ENCODE data around the gene STBD1.

STBD1 gene

DNA sequence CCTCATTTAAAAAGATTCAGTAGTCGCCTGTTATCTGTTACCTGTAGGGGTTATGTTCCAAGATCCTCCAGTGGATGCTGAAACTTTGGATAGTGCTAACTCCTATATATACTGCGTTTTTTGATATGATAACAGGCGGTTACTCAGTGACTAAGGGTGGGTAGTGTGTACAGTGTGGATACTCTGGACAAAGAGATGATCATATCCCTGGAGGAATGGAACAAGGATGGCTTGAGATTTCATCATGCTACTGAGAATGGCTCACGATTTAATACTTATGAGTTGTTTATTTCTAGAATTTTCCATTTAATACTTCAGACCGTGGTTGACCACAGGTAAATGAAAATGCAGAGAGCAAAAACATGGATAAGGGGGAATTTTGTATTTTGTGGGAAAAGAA lies 33.5 kb upstream of the STBD1 start:
- Mint-ChIP-seq H3K4me1 (no peaks in the 10 kb centered on the region), H3K36me3 (ENCODE audit: low read depth) (no peaks in the 10 kb centered on the region), H3K9me3 (no peaks in the 10 kb centered on the region), H3K4me3 (no peak overlapping the region), H3K27me3 (ENCODE audit: low read depth) (no peaks in the 10 kb centered on the region), H3K27ac (no peak overlapping the region)
- TF ChIP-seq, protein P1, sequence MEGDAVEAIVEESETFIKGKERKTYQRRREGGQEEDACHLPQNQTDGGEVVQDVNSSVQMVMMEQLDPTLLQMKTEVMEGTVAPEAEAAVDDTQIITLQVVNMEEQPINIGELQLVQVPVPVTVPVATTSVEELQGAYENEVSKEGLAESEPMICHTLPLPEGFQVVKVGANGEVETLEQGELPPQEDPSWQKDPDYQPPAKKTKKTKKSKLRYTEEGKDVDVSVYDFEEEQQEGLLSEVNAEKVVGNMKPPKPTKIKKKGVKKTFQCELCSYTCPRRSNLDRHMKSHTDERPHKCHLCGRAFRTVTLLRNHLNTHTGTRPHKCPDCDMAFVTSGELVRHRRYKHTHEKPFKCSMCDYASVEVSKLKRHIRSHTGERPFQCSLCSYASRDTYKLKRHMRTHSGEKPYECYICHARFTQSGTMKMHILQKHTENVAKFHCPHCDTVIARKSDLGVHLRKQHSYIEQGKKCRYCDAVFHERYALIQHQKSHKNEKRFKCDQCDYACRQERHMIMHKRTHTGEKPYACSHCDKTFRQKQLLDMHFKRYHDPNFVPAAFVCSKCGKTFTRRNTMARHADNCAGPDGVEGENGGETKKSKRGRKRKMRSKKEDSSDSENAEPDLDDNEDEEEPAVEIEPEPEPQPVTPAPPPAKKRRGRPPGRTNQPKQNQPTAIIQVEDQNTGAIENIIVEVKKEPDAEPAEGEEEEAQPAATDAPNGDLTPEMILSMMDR (IDR thresholded peaks at IDR 0.05; ENCODE audit: unreplicated experiment in 3 of 3) = no peak

DNA sequence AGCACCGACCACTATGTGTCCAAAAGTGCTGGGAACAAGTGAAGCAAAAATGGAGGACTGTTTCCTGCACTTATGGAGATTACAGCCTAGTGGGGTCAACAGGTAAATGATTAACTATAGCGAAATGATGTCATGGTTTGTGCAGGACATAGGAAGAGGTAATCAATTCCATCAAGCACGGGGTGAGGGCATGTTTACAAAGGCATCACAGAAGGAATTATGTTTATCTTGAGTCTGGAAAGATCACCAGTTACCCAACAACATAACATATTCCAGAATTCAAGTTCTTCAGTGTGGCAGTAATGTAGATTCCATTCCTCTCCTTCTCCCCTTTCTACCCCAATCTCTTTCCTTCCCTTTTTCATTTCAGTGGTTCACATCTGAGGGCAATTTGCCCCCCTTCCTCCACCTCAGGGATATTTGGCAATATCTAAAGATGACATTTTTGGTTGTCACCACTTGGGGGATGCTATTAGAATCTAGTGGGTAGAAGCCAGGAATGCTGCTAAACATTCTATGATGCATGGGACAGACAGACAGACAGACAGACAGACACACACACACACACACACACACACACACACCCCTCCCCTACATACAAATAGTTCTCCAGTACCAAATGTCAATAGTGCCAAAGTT lies 30.9 kb upstream of the STBD1 start:
- Mint-ChIP-seq H3K9me3 (no peaks in the 10 kb centered on the region), H3K4me3 (no peak overlapping the region), H3K27me3 (ENCODE audit: low read depth) (no peaks in the 10 kb centered on the region), H3K36me3 (ENCODE audit: low read depth) (no peaks in the 10 kb centered on the region), H3K27ac (no peak overlapping the region), H3K4me1 (no peaks in the 10 kb centered on the region)
- TF ChIP-seq, protein P1 (IDR thresholded peaks at IDR 0.05; ENCODE audit: unreplicated experiment in 3 of 3) = no peak

DNA sequence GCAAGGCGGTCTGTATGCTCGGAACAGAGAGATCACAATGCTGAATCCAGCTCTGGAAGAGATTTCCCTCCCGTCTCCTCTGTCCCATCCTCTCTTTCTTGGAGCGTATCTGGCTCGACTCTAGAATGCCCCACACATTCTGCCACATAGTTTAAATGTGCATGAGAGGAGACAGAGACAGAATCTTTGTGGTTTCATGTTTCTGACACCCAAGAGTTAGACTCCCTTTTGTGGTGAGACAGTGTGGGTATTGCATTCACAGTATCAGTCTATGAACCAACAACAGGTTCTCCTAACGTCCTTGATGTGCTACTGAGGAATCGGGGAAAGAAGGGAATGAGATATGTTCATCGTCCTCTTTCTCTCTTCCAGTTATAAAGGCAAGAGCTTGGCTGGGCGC lies 29.7 kb upstream of the STBD1 start:
- H3K27ac Mint-ChIP-seq = no peak overlapping the region
- no peaks in the 10 kb centered on the region for H3K4me1 Mint-ChIP-seq
- no peaks in the 10 kb centered on the region for H3K27me3 Mint-ChIP-seq (ENCODE audit: low read depth)
- H3K36me3 Mint-ChIP-seq (ENCODE audit: low read depth) = no peaks in the 10 kb centered on the region
- TF ChIP-seq, protein P1 (IDR thresholded peaks at IDR 0.05; ENCODE audit: unreplicated experiment in 3 of 3) = no peak
- no peaks in the 10 kb centered on the region for H3K9me3 Mint-ChIP-seq
- H3K4me3 Mint-ChIP-seq = no peak overlapping the region

DNA sequence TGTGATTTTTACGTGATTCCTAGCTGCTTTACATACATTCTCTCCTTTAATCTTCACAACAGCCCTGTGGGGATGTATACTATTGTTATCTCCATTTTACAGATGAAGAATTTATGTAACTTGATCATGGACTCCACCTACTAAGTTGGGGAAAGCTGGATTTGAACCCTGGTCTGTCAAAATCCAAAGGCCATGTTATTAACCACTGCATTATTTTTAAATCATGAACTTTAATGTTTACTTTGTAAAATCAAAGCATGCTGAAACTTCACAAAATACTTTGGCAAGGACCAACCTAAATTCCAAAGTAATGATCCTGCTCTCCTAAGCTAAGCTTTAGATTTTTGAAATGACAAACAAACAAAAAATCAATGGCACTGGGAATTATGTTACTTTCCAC lies 28.9 kb upstream of the STBD1 start:
- Mint-ChIP-seq H3K4me3 (no peak overlapping the region), H3K27ac (no peak overlapping the region), H3K36me3 (ENCODE audit: low read depth) (no peaks in the 10 kb centered on the region), H3K27me3 (ENCODE audit: low read depth) (no peaks in the 10 kb centered on the region), H3K9me3 (no peaks in the 10 kb centered on the region), H3K4me1 (no peaks in the 10 kb centered on the region)
- TF ChIP-seq, protein P1 (IDR thresholded peaks at IDR 0.05; ENCODE audit: unreplicated experiment in 3 of 3) = no peak

DNA sequence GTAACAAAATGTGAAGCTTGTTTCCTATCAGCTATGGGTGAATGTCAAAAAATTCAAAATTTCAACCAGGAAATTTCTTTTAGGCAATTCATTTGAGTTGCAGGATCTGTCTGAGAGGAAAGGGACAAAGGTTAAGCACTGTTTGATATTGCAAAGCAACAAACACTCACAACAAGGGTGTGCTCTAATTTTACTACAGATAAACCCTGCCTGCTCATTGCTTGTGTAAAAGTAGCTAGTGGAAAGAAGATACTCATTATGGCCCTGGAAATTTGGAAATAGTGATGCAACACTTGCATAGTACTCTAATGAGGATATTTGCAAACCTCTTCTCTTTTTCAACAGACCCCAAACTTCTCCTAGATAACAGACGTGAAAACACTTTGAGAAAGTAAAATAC lies 27.9 kb upstream of the STBD1 start:
- no peak overlapping the region for H3K4me3 Mint-ChIP-seq
- H3K4me1 Mint-ChIP-seq = no peaks in the 10 kb centered on the region
- H3K27ac Mint-ChIP-seq = no peak overlapping the region
- H3K9me3 Mint-ChIP-seq = no peaks in the 10 kb centered on the region
- TF ChIP-seq, protein P1 (IDR thresholded peaks at IDR 0.05; ENCODE audit: unreplicated experiment in 3 of 3) = no peak
- no peaks in the 10 kb centered on the region for H3K36me3 Mint-ChIP-seq (ENCODE audit: low read depth)
- H3K27me3 Mint-ChIP-seq (ENCODE audit: low read depth) = no peaks in the 10 kb centered on the region

DNA sequence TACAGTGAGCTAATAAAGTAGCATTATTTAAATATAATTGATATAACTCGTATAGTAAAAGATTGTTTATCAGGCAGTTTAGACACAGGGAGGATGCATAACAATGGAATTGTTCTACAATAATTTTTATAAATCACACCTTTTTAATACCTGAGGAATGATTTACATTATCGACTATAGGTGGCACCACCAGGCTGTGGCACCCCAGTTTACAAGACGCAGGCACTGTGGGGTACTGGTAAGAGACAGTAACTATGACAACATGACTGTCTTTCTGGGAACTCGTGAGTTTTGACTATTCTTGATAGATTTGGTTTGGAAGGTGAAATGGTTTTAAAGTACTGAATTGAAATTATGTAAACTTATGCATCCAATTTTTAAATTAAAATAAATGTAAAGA lies 27.1 kb upstream of the STBD1 start:
- Mint-ChIP-seq H3K27ac (no peak overlapping the region), H3K36me3 (ENCODE audit: low read depth) (no peaks in the 10 kb centered on the region), H3K4me3 (no peak overlapping the region), H3K9me3 (no peaks in the 10 kb centered on the region), H3K4me1 (no peaks in the 10 kb centered on the region), H3K27me3 (ENCODE audit: low read depth) (no peaks in the 10 kb centered on the region)
- TF ChIP-seq, protein P1 (IDR thresholded peaks at IDR 0.05; ENCODE audit: unreplicated experiment in 3 of 3) = no peak

Measured in nephron (organoid).